CD4-positive, alpha-beta T cell treated with Interleukin-17A for 4 hours (primary cell): ENCODE measurements around the gene DPH6.
"Not testable (repeated sequence)": the region's sequence is repeated elsewhere in the genome, so short reads cannot be mapped to it uniquely, and the experiment has no call there.

Experiments used
- DNase-seq: peaks from one replicate; pipeline ENCODE4 v3.0.0-alpha.2; 2020; ENCODE audit warnings: mixed read lengths

DPH6 gene, protein sequence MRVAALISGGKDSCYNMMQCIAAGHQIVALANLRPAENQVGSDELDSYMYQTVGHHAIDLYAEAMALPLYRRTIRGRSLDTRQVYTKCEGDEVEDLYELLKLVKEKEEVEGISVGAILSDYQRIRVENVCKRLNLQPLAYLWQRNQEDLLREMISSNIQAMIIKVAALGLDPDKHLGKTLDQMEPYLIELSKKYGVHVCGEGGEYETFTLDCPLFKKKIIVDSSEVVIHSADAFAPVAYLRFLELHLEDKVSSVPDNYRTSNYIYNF

GRCh38 chr15:35545824-35546510, at the start of gene DPH6:
Gene DPH6, minus strand, starts transcription at chr15:35546165. Its CDS starts 24 bp downstream, at chr15:35546141.
- peak; percentile 81 for DNase-seq

DNA sequence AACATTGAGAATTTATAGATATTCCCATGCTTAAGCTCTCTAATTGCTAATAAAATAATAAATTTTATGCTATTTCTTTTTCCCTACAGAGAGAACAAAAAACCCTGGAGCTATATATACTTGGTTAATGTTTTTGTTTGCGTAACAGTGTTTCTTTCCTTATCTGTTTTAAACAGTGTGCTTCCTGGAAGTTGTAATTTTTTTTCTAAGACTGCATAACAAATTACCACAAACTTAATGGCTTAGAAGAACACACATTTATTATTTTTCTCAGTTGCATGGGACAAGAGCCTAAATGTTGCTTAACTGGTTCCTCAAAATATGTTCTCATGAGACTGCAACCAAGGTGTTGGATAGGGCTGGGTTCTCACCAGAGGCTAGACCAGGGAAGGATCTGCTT, 49.7 kb upstream of the DPH6 start:
- DNase-seq = no peak

- not testable (repeated sequence) for DNase-seq
Observed at GRCh38 chr15:35591987-35592386, 46.0 kb upstream of the DPH6 start.

DNA sequence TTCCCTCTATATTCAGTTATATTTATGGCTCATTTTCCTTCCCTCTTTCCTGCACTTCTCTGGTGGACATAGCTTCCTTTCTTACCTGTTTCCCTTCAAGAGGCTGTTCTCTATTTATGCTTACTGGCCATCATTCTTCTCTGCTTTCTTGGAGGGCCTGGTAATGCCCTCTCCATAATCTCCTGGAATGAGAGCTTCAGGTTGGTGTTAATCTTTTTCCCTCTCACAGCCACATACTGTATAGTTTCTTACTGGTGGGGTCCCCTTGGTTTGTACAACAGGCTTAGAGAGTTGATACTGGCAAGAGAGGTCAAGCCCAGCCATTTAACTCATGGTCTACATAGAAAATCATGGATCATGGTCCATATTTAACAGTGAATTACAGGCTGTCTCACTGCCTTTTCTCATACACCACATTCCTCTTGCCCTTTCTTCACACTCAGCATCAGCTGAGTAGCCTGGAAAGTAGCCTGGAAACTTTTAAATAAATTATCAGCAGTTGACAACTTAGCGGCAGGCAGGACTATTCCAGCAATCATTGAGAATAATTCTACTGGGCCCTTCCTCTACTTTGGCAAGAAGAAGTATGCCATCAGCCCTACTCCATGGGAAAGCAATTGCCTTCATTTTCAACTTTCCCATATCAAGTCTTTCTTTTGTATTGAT, 38.0 kb upstream of the DPH6 start:
- no peak for DNase-seq

DNA sequence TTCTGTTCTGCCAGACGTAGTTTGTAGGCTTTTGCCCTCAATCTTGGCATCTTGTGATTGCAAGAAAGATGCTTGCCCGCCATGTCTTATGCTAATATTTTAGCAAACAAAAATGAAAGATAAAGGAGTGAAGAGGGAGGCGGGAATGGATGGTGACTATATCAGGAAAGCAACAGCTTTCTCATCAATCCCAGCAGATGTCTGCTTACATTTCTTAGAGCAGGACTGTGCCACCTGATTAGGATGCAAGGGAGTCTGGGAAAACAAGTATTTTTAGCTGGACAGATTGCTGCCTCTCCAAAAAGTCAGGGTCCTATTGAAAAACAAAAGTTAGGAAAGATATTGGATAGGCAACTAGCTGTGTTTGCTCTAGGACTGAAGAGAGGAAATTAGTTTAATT, 34.6 kb upstream of the DPH6 start:
- no peak for DNase-seq

- no peak for DNase-seq
Observed at GRCh38 chr15:35567392-35567791, 21.4 kb upstream of the DPH6 start.

DNA sequence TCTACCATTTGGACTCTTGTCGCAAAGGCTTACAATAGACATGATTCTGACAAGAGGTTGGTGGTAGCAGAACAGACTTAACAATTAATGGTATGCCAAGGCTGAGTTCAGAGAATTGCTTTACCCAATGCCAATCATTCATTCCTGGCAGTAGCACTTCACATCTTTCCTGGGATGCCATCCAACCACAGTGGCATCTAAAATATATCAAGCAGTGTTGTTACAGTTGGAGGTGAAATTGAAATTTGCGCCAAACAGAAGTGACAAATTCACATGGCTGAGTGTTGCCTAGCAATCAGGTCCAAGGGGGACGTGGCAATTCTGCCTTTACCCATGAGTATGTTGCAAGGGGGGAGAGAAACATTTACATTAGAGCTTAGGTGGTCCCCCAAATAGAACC, 21.0 kb upstream of the DPH6 start:
- no peak for DNase-seq

DNA sequence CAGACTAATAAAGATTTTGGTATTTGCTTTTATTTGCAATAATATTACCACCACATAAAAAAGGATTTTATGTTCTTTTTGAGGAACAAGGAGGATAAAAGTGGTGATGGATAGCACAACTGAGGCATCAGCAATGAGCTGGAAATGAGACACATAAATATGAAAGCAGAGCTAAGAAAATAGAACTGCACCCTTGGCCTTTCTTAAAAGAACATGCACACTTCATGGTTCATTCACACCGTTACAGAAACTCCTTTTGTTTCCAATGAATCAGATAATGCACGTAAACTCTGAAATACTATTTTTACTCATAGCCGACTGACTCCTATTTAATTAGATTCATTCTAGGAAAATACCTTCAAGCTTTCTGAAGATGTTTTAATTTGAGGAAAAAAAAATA, 19.9 kb upstream of the DPH6 start:
- no peak for DNase-seq

GRCh38 chr15:35562641-35563040, 16.7 kb upstream of the DPH6 start:
- DNase-seq = no peak

GRCh38 chr15:35561308-35561707, 15.3 kb upstream of the DPH6 start:
- DNase-seq = no peak

GRCh38 chr15:35560870-35561269, 14.9 kb upstream of the DPH6 start:
- no peak for DNase-seq

- DNase-seq = no peak
Observed at GRCh38 chr15:35560258-35560657, 14.3 kb upstream of the DPH6 start.

DNA sequence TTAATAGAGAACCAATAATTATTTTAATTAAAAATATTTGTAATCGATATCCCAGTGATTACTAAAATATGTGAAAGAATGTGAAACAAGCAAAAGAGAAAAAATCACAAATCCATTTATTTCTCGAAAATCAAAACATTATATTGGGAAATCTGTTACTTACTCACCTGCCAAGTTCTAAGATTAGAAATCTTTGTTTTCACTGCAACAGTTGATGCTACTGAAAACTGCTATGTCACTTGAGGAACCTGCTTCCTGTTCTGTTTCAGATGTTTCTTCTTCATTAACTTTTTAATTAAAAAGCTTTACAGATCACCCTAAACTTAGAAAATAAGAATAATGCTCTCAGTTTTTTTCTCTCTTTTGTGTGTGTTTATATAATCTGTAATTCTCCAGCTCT, 13.7 kb upstream of the DPH6 start:
- no peak for DNase-seq

DNA sequence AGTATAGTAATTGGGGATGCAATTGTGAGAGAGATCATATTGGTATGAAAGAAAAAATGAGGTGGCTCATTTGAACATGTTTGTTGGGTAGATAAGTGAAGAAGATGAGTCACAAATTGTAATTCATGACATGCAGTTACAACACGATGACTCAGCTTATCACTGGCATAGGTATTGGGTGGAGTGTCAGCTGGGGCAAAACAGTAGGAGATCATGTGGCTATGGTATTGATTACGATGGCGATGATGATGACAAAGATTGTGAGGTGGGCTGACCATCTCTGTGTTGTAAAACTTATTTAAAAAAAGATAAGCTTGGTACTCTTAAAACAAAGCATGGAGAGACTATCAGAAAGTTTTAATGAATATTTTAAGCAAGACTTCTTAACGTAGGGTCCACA, 11.6 kb upstream of the DPH6 start:
- no peak for DNase-seq

GRCh38 chr15:35557012-35557411, 11.0 kb upstream of the DPH6 start:
- no peak for DNase-seq

DNA sequence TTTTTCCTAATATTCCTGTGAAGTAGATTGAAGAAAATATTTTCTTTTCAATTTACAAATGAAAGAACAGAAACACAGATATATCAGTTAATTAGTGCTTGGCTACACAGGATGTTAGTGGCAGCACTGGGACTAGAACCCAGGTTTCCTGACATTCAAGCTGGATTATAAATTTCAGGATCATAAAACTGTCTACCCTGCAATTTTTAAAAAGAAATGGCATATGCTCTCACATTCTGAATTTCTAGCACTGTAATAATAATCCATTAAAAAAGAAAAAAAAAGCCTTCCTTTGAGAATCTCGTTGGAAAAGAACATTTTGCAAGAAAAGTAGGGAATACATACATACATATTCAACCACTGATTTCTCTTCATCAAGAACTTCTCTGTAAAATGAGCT, 9.3 kb upstream of the DPH6 start:
- no peak for DNase-seq

GRCh38 chr15:35550957-35551356, 5.0 kb upstream of the DPH6 start:
- DNase-seq = no peak

GRCh38 chr15:35549567-35549966, 3.6 kb upstream of the DPH6 start:
- DNase-seq = no peak

- no peak for DNase-seq
Observed at GRCh38 chr15:35548435-35548834, 2.5 kb upstream of the DPH6 start.

DNA sequence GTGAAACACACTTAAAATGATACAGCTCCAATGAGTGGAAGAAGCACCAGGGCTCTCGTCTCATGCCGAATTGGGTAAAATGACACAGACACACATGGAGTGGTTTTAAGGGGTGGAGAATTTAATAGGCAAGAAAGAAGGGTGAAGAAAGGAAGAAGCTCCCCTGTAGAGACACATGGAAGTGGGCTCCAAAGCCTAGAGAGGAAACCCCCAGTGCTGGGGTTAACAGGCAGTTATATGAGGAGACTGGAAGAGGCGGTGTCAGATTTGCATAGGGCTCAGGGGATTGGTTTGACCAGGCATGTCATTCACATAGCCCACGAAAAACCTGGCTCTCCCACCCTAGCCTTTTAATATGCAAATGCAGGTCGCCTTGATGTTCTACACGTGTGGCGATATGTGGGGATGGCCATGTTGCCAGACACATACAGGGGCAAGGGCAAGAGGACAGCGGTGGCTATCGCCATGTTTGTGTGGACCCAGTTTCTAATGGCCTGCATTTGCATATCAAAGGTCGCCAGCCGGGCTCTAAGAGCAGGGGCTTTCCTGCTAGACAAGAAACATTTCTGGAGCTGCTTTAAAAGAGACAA, 1.9 kb upstream of the DPH6 start:
- DNase-seq = no peak

DNA sequence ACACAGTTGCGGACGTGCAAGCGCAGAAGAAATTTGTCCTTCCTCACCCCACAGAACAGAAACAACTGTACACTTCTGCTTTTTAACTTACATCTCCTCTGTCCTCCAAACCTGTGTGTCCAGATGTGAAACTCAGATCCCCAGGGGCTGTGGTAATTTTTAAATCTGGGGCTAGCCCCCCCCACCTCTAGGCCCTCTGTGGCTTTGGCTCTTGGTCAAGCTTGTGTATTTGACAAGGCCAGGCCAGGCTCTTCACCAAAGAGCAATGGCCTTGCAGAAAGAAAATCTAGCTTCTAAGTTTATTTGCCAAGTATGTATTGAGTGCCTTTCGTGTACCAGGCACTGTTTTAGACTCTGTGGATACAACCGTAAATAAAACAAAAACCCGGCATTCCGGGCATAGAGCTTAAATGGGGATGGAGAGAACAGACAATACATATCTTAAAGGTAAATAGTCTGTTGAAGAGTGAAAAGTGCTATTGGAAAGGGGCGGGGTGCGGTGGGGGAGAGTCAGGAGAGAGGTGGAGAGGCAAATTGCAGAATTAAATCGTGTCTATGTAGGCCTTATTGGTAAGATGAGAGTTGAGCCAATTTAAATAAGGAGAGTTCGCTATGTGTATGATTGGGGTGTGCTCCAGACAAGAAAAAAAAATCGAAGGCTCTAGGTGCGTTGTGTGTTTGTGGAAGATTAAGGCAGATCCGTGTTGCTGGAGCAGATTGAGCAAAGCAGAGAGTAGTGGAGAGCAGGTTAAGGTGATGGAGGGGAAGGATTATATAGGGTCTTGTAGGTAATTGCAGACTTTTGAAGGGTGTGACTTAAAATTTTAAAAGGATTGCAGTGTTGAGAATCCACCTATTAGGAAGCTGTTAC, 781 bp upstream of the DPH6 start:
- DNase-seq = no peak

DNA sequence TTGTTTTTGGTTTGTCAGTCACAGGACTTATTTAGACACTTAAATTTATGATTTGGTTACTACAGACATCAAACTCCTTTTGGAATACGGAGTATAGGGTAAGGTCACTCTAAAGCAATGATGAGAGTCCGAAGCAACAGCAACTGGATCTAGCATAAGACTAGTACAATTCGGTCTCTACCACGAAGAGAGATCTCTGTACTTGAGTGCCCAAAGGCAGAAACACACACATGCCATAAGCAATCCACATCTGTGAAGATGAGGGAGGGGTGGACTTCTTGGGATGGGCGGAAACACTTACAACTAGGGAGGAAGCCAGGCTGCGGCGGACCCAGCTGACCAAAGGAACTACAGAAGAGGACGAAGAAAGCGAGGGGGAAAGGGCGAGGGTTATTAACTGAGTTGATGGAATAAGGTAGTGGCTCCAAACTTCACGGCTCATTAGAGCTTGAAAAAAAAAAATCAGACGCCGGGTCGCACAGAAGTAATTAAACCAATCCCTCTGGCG, 595 bp downstream of the DPH6 start:
- no peak for DNase-seq

DNA sequence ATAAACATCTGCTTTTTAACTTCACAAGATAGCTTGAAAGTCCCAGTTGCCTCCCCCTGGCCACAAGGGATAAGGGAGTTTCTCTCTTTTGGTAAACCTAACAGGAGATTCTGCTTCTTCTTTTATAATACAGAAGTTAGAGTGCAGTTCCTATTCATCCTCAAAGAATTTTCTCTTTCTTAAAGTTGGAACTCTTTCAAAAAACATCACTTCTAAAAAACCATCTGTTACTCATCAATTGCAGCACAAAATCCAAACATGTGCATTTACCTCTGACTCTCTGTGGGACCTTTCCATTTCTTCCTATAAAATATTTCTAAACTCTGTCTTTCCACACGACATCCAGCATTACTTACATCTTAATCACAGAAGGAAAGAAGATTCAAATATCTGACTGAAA, 5.1 kb downstream of the DPH6 start:
- no peak for DNase-seq
